Ovary (tissue), 3 donors: ENCODE data around the gene ZW10.

Source experiments
- POLR2A ChIP-seq: fragments of 450-650 bp; IDR thresholded peaks from one replicate; pipeline ENCODE4 v1.6.1; 2017; ENCODE audit warnings: antibody characterized with exemption, mild to moderate bottlenecking, moderate library complexity
- TF ChIP-seq, protein P1 (sequence below), 3 donors: fragments of 450-650 bp in 2 of 3; fragments of 200-600 bp in 1 of 3; IDR thresholded peaks; one replicate each; pipeline versions ENCODE4 v1.5.1 to v1.8.0; 2016 to 2022; ENCODE audit warnings: antibody characterized with exemption in 3 of 3, mild to moderate bottlenecking in 1 of 3
- donor health status: DM: no; HTN: no; CAD: no.

DNA sequence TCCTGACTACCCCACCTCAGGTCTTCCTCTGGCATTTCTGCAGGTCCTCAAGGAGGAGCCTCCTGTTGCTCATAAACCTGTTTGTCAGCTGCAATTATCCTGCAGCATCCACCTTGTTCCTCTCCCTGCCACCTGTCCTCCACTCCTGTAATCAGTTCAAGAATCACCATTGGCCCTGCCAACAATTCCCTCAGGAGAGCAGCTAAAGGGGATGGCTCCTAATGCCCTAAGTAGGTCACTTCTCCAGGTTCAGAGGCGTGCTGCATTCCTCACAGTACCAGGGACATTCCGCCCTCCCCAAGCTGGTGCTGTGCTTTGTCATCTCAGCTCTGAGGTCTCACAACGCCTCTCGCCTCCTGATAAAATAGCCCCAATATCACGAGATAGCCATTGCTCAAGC lies 8.2 kb upstream of the ZW10 start:
- TF ChIP-seq POLR2A: no peak
- TF ChIP-seq, protein P1, sequence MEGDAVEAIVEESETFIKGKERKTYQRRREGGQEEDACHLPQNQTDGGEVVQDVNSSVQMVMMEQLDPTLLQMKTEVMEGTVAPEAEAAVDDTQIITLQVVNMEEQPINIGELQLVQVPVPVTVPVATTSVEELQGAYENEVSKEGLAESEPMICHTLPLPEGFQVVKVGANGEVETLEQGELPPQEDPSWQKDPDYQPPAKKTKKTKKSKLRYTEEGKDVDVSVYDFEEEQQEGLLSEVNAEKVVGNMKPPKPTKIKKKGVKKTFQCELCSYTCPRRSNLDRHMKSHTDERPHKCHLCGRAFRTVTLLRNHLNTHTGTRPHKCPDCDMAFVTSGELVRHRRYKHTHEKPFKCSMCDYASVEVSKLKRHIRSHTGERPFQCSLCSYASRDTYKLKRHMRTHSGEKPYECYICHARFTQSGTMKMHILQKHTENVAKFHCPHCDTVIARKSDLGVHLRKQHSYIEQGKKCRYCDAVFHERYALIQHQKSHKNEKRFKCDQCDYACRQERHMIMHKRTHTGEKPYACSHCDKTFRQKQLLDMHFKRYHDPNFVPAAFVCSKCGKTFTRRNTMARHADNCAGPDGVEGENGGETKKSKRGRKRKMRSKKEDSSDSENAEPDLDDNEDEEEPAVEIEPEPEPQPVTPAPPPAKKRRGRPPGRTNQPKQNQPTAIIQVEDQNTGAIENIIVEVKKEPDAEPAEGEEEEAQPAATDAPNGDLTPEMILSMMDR (IDR thresholded peaks at IDR 0.05): no peak
